Progenitor cell of endocrine pancreas (in vitro differentiated cells): Measurements from ENCODE around the gene TRAPPC3. TPM values are rescaled to one million over a fixed set of nuclear protein-coding genes. Genes with fewer than 3 reads are reported as not detected.

Source experiments
- DNase-seq: peaks from one replicate; pipeline ENCODE4 v3.0.0; 2021; ENCODE audit warnings: low spot score; ENCODE audit not compliant: unreplicated experiment
- H3K27ac Mint-ChIP-seq: 2 replicates; pipeline ENCODE4 v1.8.0; 2021; ENCODE audit warnings: mild to moderate bottlenecking, moderate library complexity, mixed read lengths
- H3K27me3 Mint-ChIP-seq: 2 replicates; pipeline ENCODE4 v1.8.0; 2021; ENCODE audit warnings: mixed read lengths
- H3K36me3 Mint-ChIP-seq: 2 replicates; pipeline ENCODE4 v1.8.0; 2022; ENCODE audit warnings: mixed read lengths; ENCODE audit not compliant: insufficient read depth
- H3K4me1 Mint-ChIP-seq: 2 replicates; pipeline ENCODE4 v1.8.0; 2021; ENCODE audit warnings: low read depth, mixed read lengths
- H3K4me3 Mint-ChIP-seq: 2 replicates; pipeline ENCODE4 v1.8.0; 2021; ENCODE audit warnings: low read depth, mild to moderate bottlenecking, moderate library complexity, mixed read lengths
- H3K9me3 Mint-ChIP-seq: 2 replicates; pipeline ENCODE4 v1.8.0; 2021; ENCODE audit warnings: low read depth, mixed read lengths
- CTCF ChIP-seq: fragments of 200-600 bp; sonication (generic); IDR thresholded peaks from one replicate; pipeline ENCODE4 v1.5.0; 2021; ENCODE audit warnings: antibody characterized with exemption, mild to moderate bottlenecking; ENCODE audit not compliant: unreplicated experiment
- total RNA-seq: library from RNA; stranded (reverse); gene quantifications from 2 replicates; pipeline ENCODE4 v1.2.1, GENCODE V29; 2021

TRAPPC3 gene
- total RNA-seq, 1 donor from 2014 or later = 63.6 TPM

GRCh38 chr1:36122062-36123030, 26.9 kb downstream of the TRAPPC3 start:
- DNase-seq = no peak
- Mint-ChIP-seq H3K9me3 (no peaks in the 10 kb centered on the region), H3K27ac (peak overlapping the region; percentile 2), H3K27me3 (peaks cover 46% of the 10 kb centered on the region), H3K4me3 (no peak overlapping the region), H3K36me3 (no peaks in the 10 kb centered on the region), H3K4me1 (peaks cover 7% of the 10 kb centered on the region)
- no peak for TF ChIP-seq CTCF

GRCh38 chr1:36119456-36119855, 29.8 kb downstream of the TRAPPC3 start:
- Mint-ChIP-seq H3K36me3 (no peaks in the 10 kb centered on the region), H3K4me3 (no peak overlapping the region), H3K27me3 (peaks cover 38% of the 10 kb centered on the region), H3K4me1 (peaks cover 2% of the 10 kb centered on the region), H3K27ac (no peak overlapping the region), H3K9me3 (no peaks in the 10 kb centered on the region)
- no peak for DNase-seq
- no peak for TF ChIP-seq CTCF

- no peak for TF ChIP-seq CTCF
- H3K27ac Mint-ChIP-seq = no peak overlapping the region
- no peaks in the 10 kb centered on the region for H3K4me1 Mint-ChIP-seq
- H3K4me3 Mint-ChIP-seq = no peak overlapping the region
- no peaks in the 10 kb centered on the region for H3K36me3 Mint-ChIP-seq
- no peaks in the 10 kb centered on the region for H3K9me3 Mint-ChIP-seq
- H3K27me3 Mint-ChIP-seq = peaks cover 31% of the 10 kb centered on the region
- DNase-seq = no peak
These were observed 30.7 kb downstream of the TRAPPC3 start for GRCh38 chr1:36118447-36119204.

- Mint-ChIP-seq H3K4me3 (no peak overlapping the region), H3K36me3 (no peaks in the 10 kb centered on the region), H3K27ac (no peak overlapping the region), H3K27me3 (peaks cover 18% of the 10 kb centered on the region), H3K9me3 (no peaks in the 10 kb centered on the region), H3K4me1 (no peaks in the 10 kb centered on the region)
- TF ChIP-seq CTCF = no peak
- DNase-seq = no peak
These were observed 32.4 kb downstream of the TRAPPC3 start for GRCh38 chr1:36116901-36117300.

GRCh38 chr1:36115931-36116330, 33.4 kb downstream of the TRAPPC3 start:
- Mint-ChIP-seq H3K4me1 (no peaks in the 10 kb centered on the region), H3K27ac (no peak overlapping the region), H3K9me3 (no peaks in the 10 kb centered on the region), H3K27me3 (peaks cover 15% of the 10 kb centered on the region), H3K4me3 (no peak overlapping the region), H3K36me3 (no peaks in the 10 kb centered on the region)
- DNase-seq = no peak
- TF ChIP-seq CTCF = no peak
